ENCODE data around the gene GTF3A.
A peak's percentile ranks its signal among the peaks of the same experiment; 100 is the strongest.

Gene GTF3A

DNA sequence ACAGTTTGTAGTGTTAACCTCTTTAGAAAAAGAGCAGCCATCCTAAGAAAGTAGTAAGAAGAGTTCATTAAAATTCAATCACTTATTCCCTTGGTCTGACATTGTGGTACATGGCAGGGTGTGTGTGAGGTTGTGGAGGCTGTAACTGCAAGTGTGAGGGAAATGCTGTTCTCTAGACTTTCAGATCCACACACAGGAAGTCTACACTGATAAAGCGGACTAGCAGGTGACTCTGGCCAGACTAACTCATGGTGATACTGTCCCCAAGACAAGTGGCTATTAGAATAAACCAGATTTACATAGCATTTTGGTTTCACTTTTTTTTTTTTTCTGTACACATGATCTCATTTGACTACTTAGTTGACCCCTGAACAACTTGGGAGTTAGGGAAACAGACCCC is 16.0 kb downstream of the GTF3A start:
- CTCF ChIA-PET = interaction anchor here (0.7 kb wide), 1 partner anchor 65 kb away, joined by 5 read pairs; no protein-coding TSS in a partner anchor
- no peak overlapping the region for H3K27ac ChIP-seq
- TF ChIP-seq, protein P1, sequence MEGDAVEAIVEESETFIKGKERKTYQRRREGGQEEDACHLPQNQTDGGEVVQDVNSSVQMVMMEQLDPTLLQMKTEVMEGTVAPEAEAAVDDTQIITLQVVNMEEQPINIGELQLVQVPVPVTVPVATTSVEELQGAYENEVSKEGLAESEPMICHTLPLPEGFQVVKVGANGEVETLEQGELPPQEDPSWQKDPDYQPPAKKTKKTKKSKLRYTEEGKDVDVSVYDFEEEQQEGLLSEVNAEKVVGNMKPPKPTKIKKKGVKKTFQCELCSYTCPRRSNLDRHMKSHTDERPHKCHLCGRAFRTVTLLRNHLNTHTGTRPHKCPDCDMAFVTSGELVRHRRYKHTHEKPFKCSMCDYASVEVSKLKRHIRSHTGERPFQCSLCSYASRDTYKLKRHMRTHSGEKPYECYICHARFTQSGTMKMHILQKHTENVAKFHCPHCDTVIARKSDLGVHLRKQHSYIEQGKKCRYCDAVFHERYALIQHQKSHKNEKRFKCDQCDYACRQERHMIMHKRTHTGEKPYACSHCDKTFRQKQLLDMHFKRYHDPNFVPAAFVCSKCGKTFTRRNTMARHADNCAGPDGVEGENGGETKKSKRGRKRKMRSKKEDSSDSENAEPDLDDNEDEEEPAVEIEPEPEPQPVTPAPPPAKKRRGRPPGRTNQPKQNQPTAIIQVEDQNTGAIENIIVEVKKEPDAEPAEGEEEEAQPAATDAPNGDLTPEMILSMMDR (conservative IDR thresholded peaks at IDR 0.05; ENCODE audit: low read depth) = no peak
- no peak for DNase-seq (ENCODE audit: low spot score)
- POLR2A ChIA-PET (ENCODE audit: low non-redundant PET) = no interaction called here

DNA sequence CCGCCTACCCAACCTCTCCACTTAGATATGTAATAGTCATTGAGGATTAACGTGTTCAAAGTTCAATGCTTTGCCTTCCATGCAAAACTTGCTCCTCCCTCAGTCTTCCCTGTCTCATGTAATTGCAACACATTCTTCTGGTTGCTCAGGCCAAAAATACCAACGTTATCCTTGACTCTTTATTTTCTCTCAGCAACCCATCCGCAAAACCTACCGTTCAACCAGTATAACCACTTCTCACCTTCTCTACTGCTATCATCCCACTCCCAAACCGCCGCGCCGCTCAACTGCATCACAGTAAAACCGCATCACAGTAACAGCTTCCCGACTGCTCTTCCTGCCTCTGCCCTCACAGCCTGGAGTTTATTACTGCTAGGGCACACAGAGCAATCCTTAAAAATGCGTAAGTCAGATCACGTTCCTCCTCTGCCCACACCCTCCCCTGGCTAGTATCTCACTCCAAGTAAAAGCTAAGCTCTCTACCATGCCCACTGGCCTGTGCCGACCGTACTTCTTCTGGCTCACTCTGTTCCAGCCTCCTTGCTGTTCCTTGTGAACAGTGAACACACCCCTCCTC is 17.7 kb downstream of the GTF3A start:
- ChIA-PET POLR2A (ENCODE audit: low non-redundant PET) (no interaction called here), CTCF (no interaction called here)
- TF ChIP-seq, protein P1 (conservative IDR thresholded peaks at IDR 0.05; ENCODE audit: low read depth) = no peak

DNA sequence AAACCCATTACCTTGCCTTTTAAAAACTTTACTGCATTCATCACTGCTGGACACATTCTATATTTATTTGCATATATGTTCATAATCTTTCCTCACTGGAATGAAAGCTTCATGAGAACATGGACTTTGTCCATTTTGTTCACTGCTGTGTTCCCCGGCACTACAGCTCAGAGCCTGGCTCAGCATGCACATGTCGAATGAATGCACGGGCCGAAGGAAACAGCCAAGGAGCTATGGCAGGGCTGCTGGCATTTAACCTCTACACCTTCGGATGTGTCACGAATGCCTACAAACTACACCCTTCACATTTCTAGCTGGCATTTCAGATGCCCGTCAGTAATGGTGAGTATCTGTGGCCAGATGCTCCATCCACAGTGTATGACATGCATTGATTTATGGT is 18.4 kb downstream of the GTF3A start:
- TF ChIP-seq, protein P1 (conservative IDR thresholded peaks at IDR 0.05; ENCODE audit: low read depth) = no peak
- H3K27ac ChIP-seq = no peak overlapping the region
- DNase-seq (ENCODE audit: low spot score) = no peak
- POLR2A ChIA-PET (ENCODE audit: low non-redundant PET) = no interaction called here
- CTCF ChIA-PET = interaction anchor here (0.7 kb wide), 1 partner anchor 1977 kb away, joined by 5 read pairs; no protein-coding TSS in a partner anchor

More for the DNA sequence above, 17.7 kb downstream of the GTF3A start:
- no peak for DNase-seq (ENCODE audit: low spot score)
- no peak overlapping the region for H3K27ac ChIP-seq

DNA sequence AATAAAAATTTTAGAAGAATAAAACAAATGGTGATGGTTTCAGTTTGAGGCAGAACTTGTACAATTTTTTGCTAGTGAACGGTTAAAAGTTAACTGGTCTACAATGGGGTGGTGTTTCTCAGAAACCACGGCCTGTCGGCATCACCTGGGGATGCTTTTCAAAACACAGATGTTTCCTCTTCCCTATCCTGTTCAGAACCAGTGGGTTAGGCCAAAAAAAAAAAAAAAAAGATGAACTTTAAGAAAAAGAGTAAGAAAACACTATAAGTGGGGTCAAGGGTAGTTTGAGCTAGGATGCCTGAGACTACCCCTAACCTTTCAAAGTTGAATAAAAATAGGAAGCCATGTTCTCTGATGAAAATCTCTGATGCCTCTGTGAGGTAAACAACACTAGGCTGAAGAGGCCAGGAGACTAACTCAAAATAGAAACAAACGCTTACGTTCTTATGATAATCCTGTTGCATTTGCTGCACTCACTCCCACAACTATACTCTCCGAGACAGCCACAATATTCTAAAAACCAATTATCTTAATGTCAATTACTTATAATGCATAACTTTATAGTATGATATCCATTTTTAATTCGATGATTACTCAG is 22.7 kb downstream of the GTF3A start:
- no peak for DNase-seq (ENCODE audit: low spot score)
- H3K27ac ChIP-seq = no peak overlapping the region
- CTCF ChIA-PET = no interaction called here
- POLR2A ChIA-PET (ENCODE audit: low non-redundant PET) = no interaction called here
- TF ChIP-seq, protein P1 (conservative IDR thresholded peaks at IDR 0.05; ENCODE audit: low read depth) = no peak

DNA sequence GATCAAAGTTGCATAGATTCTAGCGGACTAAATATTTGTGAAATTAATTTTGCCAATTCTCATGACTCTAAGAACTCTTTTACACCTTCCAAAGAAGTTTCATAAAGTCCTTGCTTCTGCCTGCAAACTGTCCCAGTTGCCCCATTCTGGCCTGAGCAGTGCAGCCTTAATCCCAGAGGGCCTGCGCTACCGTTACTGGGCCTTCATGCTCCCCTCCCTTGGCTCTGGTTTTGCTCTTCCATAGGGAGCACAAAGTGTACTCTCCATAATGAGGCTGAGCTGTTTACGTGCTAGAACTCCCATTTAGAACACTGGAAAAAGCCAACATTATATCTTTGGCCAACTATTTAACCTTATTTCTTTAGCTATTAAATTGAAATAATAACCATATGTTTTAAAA is 23.9 kb downstream of the GTF3A start:
- ChIA-PET POLR2A (ENCODE audit: low non-redundant PET) (interaction anchor here (2.1 kb wide), 1 partner anchor 22 kb away, joined by 10 read pairs; no protein-coding TSS in a partner anchor), CTCF (interaction anchor here (0.7 kb wide), 1 partner anchor 20 kb away, joined by 3 read pairs; no protein-coding TSS in a partner anchor)
- H3K27ac ChIP-seq = peak overlapping the region; percentile 99; the same call in 1 of the 2 replicates
- TF ChIP-seq, protein P1 (conservative IDR thresholded peaks at IDR 0.05; ENCODE audit: low read depth) = no peak
- no peak for DNase-seq (ENCODE audit: low spot score)

DNA sequence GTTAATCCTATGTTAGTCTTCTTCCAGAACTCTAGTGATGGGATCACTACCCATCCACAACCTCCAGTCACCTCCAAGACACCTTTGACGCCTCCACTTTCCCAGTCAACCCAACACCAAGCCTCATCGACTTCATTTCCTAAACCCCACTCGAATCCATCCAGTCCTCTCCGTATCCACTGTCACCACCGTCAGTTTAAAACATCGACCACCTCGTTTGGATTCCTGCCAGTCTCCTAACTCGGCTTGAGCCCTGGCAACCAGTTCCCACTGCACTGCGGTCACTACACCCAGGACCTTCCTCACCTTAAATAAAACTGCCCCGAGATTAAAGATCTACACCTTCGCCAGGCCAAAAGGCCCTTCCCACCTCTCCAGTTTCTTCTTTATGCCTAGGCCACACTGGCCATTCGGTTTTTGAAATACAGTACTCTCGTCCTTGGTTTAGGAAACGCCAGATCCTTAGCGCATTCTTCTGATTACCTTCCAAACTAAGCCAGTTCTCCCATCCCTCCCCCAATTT is 24.7 kb downstream of the GTF3A start:
- H3K27ac ChIP-seq = peak overlapping the region; percentile 99
- CTCF ChIA-PET = interaction anchor here (0.7 kb wide), 1 partner anchor 21 kb away, joined by 3 read pairs; no protein-coding TSS in a partner anchor
- no peak for DNase-seq (ENCODE audit: low spot score)

More for the DNA sequence above, 24.7 kb downstream of the GTF3A start:
- POLR2A ChIA-PET (ENCODE audit: low non-redundant PET) = interaction anchor here (2.1 kb wide), 1 partner anchor 23 kb away, joined by 10 read pairs; no protein-coding TSS in a partner anchor
- TF ChIP-seq, protein P1 (conservative IDR thresholded peaks at IDR 0.05; ENCODE audit: low read depth) = no peak
